ENCODE results near the gene TMEM9B.
"Not testable (repeated sequence)": the region's sequence is repeated elsewhere in the genome, so short reads cannot be mapped to it uniquely, and the experiment has no call there.

The TMEM9B gene

GRCh38 chr11:8971196-8971923, 7.1 kb upstream of the TMEM9B start:
- DNase-seq, result no peak

GRCh38 chr11:8967184-8967583, 2.9 kb upstream of the TMEM9B start:
- no peak for DNase-seq

GRCh38 chr11:8963569-8964323, 496 bp downstream of the TMEM9B start:
- DNase-seq, result no peak

- DNase-seq, result no peak
These were observed 1.4 kb downstream of the TMEM9B start for GRCh38 chr11:8962841-8963240.

- no peak for DNase-seq
These were observed 2.8 kb downstream of the TMEM9B start for GRCh38 chr11:8961401-8961800.

- DNase-seq, result peak; percentile 1
These were observed 4.6 kb downstream of the TMEM9B start for GRCh38 chr11:8959546-8960166.

- DNase-seq, result no peak
These were observed 7.4 kb downstream of the TMEM9B start for GRCh38 chr11:8956860-8957259.

- DNase-seq, result no peak
These were observed 15.4 kb downstream of the TMEM9B start for GRCh38 chr11:8948886-8949285.

- DNase-seq, result no peak
These were observed 16.9 kb downstream of the TMEM9B start for GRCh38 chr11:8947230-8947943.

GRCh38 chr11:8942518-8943066, 21.6 kb downstream of the TMEM9B start, which contains the start of gene ASCL3:
Gene ASCL3 (minus strand): TSS chr11:8943016. CDS start chr11:8938161, 4,855 bp downstream.
- DNase-seq, result no peak

GRCh38 chr11:8941341-8942103, 22.7 kb downstream of the TMEM9B start:
- DNase-seq, result no peak

- DNase-seq, result no peak
These were observed 26.6 kb downstream of the TMEM9B start for GRCh38 chr11:8937659-8938058.

GRCh38 chr11:8937159-8937558, 27.1 kb downstream of the TMEM9B start:
- no peak for DNase-seq

- DNase-seq, result not testable (repeated sequence)
These were observed 28.5 kb downstream of the TMEM9B start for GRCh38 chr11:8935789-8936188.

GRCh38 chr11:8934742-8935488, 29.3 kb downstream of the TMEM9B start:
- DNase-seq, result no peak

- no peak for DNase-seq
These were observed 30.3 kb downstream of the TMEM9B start for GRCh38 chr11:8933931-8934330.

GRCh38 chr11:8932564-8933180, 31.6 kb downstream of the TMEM9B start, which contains the start of gene C11orf16:
Gene C11orf16 (minus strand): TSS chr11:8932947. CDS start chr11:8932308, 639 bp downstream.
- no peak for DNase-seq

GRCh38 chr11:8930456-8931175, 33.6 kb downstream of the TMEM9B start:
- no peak for DNase-seq

- DNase-seq, result no peak
These were observed 35.1 kb downstream of the TMEM9B start for GRCh38 chr11:8928981-8929615.
